Calu3 (cell line): ENCODE results near the gene CCDC167. TPM values are rescaled to one million over a fixed set of nuclear protein-coding genes. Genes with fewer than 3 reads are reported as not detected.

ENCODE experiments used
- BruUV-seq: library from RNA; stranded (reverse); fragments of 400-500 nt; replicated peaks from 2 replicates; lab custom pipeline; 2021; lab: Mats Ljungman, UMichigan
- CTCF ChIA-PET: fragments of 300-600 bp; sonication (Branson Sonifier 250); formaldehyde crosslinking; loops from one replicate; lab custom pipeline; 2022; ENCODE audit warnings: antibody characterized with exemption; lab: Charles Lee
- DNase-seq: peaks from one replicate; pipeline ENCODE4 v3.0.0; 2022
- H3K27ac Mint-ChIP-seq: one replicate; pipeline ENCODE4 v1.8.0; 2022; ENCODE audit warnings: mixed read lengths; ENCODE audit not compliant: unreplicated experiment
- H3K27me3 Mint-ChIP-seq: one replicate; pipeline ENCODE4 v1.8.0; 2022; ENCODE audit warnings: mixed read lengths; ENCODE audit not compliant: unreplicated experiment
- H3K36me3 Mint-ChIP-seq: one replicate; pipeline ENCODE4 v1.8.0; 2022; ENCODE audit warnings: mild to moderate bottlenecking, moderate library complexity, mixed read lengths; ENCODE audit not compliant: insufficient read depth, unreplicated experiment
- H3K4me1 Mint-ChIP-seq: one replicate; pipeline ENCODE4 v1.8.0; 2022; ENCODE audit warnings: mild to moderate bottlenecking, low read depth, mixed read lengths; ENCODE audit not compliant: unreplicated experiment
- H3K4me3 Mint-ChIP-seq: one replicate; pipeline ENCODE4 v1.8.0; 2022; ENCODE audit warnings: mild to moderate bottlenecking, low read depth, moderate library complexity, mixed read lengths; ENCODE audit not compliant: unreplicated experiment
- H3K9me3 Mint-ChIP-seq: one replicate; pipeline ENCODE4 v1.8.0; 2022; ENCODE audit warnings: low read depth, mixed read lengths; ENCODE audit not compliant: unreplicated experiment
- CTCF ChIP-seq: fragments of 200-600 bp; IDR thresholded peaks from one replicate; pipeline ENCODE4 v1.8.0; 2022; ENCODE audit warnings: antibody characterized with exemption; ENCODE audit not compliant: unreplicated experiment
- intact Hi-C: fragments of 100-400 bp; cut with micrococcal nuclease; formaldehyde crosslinking; loops from one replicate; pipeline ENCODE4 v1.10.0; 2022; ENCODE audit not compliant: unreplicated experiment
- total RNA-seq: library from RNA; stranded (reverse); gene quantifications from 2 replicates; pipeline ENCODE4 v1.2.3, GENCODE V29; 2022

The CCDC167 gene
- total RNA-seq, 1 experiment from 2014 or later: 40.2 TPM

GRCh38 chr6:37511910-37512399, 12.3 kb upstream of the CCDC167 start:
- no peaks in the 10 kb centered on the region for H3K36me3 Mint-ChIP-seq
- BruUV-seq: no TSS peak
- CTCF ChIA-PET: no interaction called here
- no peak overlapping the region for H3K27ac Mint-ChIP-seq
- H3K4me1 Mint-ChIP-seq: peaks cover 6% of the 10 kb centered on the region
- no peak for TF ChIP-seq CTCF
- no peak overlapping the region for H3K4me3 Mint-ChIP-seq
- intact Hi-C loops: no loop called here
- peaks cover 86% of the 10 kb centered on the region for H3K27me3 Mint-ChIP-seq
- no peak for DNase-seq
- H3K9me3 Mint-ChIP-seq: no peaks in the 10 kb centered on the region

- no TSS peak for BruUV-seq
- intact Hi-C loops: no loop called here
- no peak overlapping the region for H3K27ac Mint-ChIP-seq
- peaks cover 86% of the 10 kb centered on the region for H3K27me3 Mint-ChIP-seq
- no peak overlapping the region for H3K4me3 Mint-ChIP-seq
- H3K9me3 Mint-ChIP-seq: no peaks in the 10 kb centered on the region
- no peaks in the 10 kb centered on the region for H3K36me3 Mint-ChIP-seq
- H3K4me1 Mint-ChIP-seq: peaks cover 6% of the 10 kb centered on the region
- TF ChIP-seq CTCF: no peak
- no peak for DNase-seq
- CTCF ChIA-PET: no interaction called here
These were observed 11.5 kb upstream of the CCDC167 start for GRCh38 chr6:37511201-37511600.

GRCh38 chr6:37507690-37508421, 8.2 kb upstream of the CCDC167 start:
- Mint-ChIP-seq H3K36me3 (no peaks in the 10 kb centered on the region), H3K27me3 (peaks cover 92% of the 10 kb centered on the region), H3K27ac (no peak overlapping the region), H3K4me3 (no peak overlapping the region), H3K9me3 (no peaks in the 10 kb centered on the region), H3K4me1 (no peaks in the 10 kb centered on the region)
- TF ChIP-seq CTCF: no peak
- intact Hi-C loops: no loop called here
- CTCF ChIA-PET: interaction anchor here (1.0 kb wide), 1 partner anchor 30 kb away, joined by 4 read pairs; no protein-coding TSS in a partner anchor
- DNase-seq: no peak
- BruUV-seq: no TSS peak

GRCh38 chr6:37507077-37507476, 7.4 kb upstream of the CCDC167 start:
- intact Hi-C loops: no loop called here
- no peaks in the 10 kb centered on the region for H3K36me3 Mint-ChIP-seq
- TF ChIP-seq CTCF: no peak
- H3K27ac Mint-ChIP-seq: no peak overlapping the region
- no peaks in the 10 kb centered on the region for H3K4me1 Mint-ChIP-seq
- CTCF ChIA-PET: interaction anchor here (0.8 kb wide), 1 partner anchor 284 kb away, joined by 3 read pairs; no protein-coding TSS in a partner anchor
- H3K27me3 Mint-ChIP-seq: peaks cover 92% of the 10 kb centered on the region
- H3K4me3 Mint-ChIP-seq: no peak overlapping the region
- no TSS peak for BruUV-seq
- no peaks in the 10 kb centered on the region for H3K9me3 Mint-ChIP-seq
- DNase-seq: no peak
